GM12801 (cell line): ENCODE results near the gene ITGA1.

ENCODE experiments used
- CTCF ChIP-seq: IDR thresholded peaks from one replicate; pipeline ENCODE4 v1.5.1; 2011; ENCODE audit warnings: control low read depth; ENCODE audit not compliant: insufficient read length; ENCODE audit errors: extremely low read depth

Gene ITGA1

GRCh38 chr5:52989025-52989780 is 201.5 kb downstream of the ITGA1 start, which contains the start of gene ITGA2:
TSS of gene ITGA2 (plus strand) at chr5:52989352. CDS start at chr5:52989469, 117 bp downstream.
- TF ChIP-seq CTCF, result no peak

GRCh38 chr5:52989781-52990527 is 202.2 kb downstream of the ITGA1 start:
- TF ChIP-seq CTCF, result no peak

- no peak for TF ChIP-seq CTCF
Observed at GRCh38 chr5:52990528-52990925, 202.8 kb downstream of the ITGA1 start.

GRCh38 chr5:52993367-52993766 is 205.7 kb downstream of the ITGA1 start:
- TF ChIP-seq CTCF, result no peak

GRCh38 chr5:52994266-52994665 is 206.6 kb downstream of the ITGA1 start:
- TF ChIP-seq CTCF, result no peak

- TF ChIP-seq CTCF, result no peak
Observed at GRCh38 chr5:52995095-52995494, 207.4 kb downstream of the ITGA1 start.

- TF ChIP-seq CTCF, result no peak
Observed at GRCh38 chr5:52995914-52996313, 208.2 kb downstream of the ITGA1 start.
